Ovary (tissue), 1 donor: ENCODE results near the gene PRR29.

Experiments
- EP300 ChIP-seq: sonication (generic); formaldehyde crosslinking; IDR thresholded peaks from one replicate; pipeline ENCODE4 v1.6.1; 2017; ENCODE audit warnings: antibody characterized with exemption
- POLR2A ChIP-seq: fragments of 450-650 bp; IDR thresholded peaks from one replicate; pipeline ENCODE4 v1.6.1; 2017; ENCODE audit warnings: antibody characterized with exemption, mild to moderate bottlenecking, moderate library complexity

DNA sequence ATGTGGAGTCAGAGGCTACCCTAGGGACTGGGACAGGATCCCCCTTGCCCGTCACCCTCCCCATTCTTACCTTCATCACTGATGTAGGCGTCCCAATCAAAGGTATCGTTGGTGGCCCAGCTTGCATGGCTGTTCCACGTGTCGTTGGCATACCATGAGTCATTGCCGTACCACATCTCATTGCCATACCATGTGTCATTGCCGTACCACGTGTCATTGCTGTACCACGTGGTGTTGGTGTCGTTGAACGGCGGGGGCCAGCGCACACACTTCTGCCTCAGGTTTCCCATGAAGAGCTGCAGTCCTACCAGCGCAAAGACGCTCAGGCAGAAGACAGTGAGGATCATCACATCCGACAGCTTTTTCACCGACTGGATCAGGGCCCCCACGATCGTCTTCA is 30.2 kb upstream of the PRR29 start:
- no peak for TF ChIP-seq POLR2A
- TF ChIP-seq EP300: no peak
